8988T (cell line): Measurements from ENCODE around the gene WSB1.

ENCODE experiments used
- DNase-seq: peaks from one replicate; pipeline ENCODE4 v3.0.0; 2011

Gene WSB1

DNA sequence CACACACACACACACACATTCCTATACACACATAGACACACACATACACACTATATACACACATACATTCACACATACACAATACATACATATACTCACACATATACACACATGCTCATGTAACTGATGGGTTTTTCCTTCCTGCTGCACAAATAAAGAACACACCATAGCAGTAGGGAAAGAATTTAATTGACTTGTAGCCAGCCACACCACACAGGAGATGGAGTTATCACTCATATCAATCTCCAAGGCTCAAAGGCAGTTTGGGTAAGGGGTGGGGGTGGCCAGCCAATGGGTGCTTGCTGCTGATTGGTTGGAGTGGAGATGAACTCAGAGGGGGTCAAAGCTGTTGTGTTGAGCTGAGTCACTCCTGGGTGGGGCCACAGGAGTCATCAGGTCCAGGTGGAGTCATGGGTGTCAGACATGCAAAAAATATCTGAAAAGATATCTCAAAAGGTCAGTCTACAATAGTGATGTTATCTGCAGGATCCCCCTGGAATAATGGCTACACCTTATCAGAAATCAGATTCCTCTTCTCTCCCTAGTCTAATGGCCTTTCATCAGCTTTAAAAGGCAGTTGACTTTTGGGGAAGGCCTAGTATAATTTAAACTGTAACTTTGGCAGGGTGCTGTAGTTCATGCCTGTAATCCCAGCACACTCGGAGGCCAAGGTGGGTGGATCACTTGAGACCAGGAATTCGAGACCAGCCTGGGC is 46.1 kb downstream of the WSB1 start:
- DNase-seq = no peak

- DNase-seq = no peak
Measured at GRCh38 chr17:27340575-27340974, 46.7 kb downstream of the WSB1 start.

DNA sequence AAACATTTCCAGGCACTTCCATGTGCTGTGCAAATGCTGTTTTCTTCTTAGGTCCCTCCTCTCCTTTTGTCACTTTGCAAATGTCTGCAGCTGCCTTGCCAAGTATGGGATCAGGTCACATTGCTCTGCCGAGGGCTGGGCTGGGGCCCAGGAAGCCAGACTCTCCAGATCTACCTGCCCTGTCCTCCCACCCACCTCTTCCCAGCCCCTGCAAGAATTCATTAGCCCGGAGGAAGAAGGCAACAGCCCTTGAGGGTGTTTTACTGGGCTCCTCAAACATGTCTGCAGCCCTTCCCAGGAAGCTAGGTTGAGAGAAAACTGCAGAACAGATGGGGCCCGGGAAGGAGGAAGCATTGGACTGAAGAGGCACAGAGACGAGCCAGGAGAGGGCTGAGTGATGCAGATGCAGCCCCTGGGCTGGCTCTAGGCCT is 47.1 kb downstream of the WSB1 start:
- DNase-seq = no peak

DNA sequence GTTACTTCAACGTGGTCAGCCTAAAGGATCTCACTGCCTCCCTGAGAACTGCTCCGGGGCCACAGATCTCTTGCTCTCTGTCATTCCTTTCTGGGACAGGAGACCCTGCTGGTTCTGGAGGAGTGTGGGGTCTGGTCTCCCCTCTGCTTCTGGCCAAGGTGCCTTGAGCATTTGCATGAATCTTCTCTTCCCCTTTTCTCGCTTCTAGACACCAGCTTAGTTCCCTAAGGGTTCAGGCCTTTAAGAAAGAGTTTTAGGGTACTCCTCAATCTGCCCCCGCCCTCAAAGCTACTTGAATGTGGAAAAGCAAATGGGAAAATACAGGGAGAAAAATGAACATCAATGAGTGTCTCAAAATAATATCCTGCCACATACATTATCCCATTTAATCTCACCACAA is 48.1 kb downstream of the WSB1 start:
- DNase-seq = no peak

- DNase-seq = no peak
Measured at GRCh38 chr17:27343294-27343693, 49.4 kb downstream of the WSB1 start.

GRCh38 chr17:27343977-27344607 is 50.2 kb downstream of the WSB1 start:
- DNase-seq = no peak

- DNase-seq = no peak
Measured at GRCh38 chr17:27345141-27345904, 51.4 kb downstream of the WSB1 start.

GRCh38 chr17:27346228-27346899 is 52.5 kb downstream of the WSB1 start:
- no peak for DNase-seq

DNA sequence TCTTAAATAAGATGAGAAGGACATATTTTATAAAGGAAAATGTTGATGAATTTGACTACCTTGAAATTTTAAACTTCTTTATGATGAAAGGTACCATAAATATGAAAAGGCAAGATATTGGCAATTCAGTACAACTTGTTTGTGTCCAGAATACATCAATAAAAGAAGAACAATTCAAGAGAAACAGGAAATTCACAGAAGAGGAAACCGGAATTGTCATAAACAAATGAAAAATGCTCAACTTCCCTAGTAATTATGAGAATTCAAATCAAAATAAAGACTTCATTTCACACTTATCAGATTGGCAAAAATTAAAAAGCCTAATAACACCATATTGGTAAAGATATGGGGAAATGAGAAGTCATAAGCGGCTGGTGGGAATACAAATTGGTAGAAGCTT is 54.3 kb downstream of the WSB1 start:
- DNase-seq = no peak

DNA sequence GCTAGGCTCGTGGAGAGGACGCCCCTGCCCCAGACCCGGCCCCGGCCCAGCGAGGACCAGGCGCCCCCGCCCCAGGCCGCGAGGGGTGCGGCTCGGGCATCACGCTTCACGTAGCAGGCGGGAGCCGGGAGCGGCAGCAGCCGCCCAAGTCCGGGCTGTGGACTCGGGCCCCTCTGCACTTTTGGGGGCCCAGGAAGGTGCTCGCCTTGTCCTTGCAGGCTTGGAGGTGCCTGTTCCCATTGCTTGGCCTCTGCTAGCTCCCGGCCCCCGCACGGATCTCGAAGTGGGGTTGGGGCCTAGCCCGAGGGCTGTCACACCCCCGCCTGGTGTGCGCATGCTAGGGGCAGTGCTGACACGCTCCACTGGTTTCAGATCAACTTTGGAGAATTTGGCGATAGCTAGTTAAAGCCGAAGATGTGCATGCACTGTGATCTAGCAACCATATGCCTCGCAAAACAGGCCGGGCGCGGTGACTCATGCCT is 55.7 kb downstream of the WSB1 start:
- DNase-seq = no peak

GRCh38 chr17:27351759-27352158 is 57.8 kb downstream of the WSB1 start:
- no peak for DNase-seq

GRCh38 chr17:27352448-27353032 is 58.6 kb downstream of the WSB1 start:
- no peak for DNase-seq

DNA sequence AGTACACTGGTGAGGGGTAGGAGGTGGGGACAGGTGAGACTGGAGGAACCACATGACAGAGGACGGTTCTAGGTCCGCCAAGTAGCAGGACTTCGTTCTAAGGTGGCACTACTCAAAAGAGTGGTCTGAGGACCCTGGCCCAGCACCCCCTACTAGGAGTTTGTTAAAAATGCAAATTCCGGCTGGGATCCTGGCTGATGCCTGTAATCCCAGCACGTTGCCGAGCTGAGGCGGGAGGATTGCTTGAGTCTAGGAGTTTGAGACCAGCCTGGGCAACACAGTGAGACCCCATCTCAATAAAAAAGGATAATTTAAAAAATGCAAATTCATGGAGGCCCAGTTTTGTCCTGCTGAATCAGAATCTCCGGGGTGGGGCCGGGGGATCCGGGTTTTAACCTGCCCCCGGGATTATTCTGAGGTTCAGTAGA is 59.1 kb downstream of the WSB1 start:
- DNase-seq = no peak

- DNase-seq = peak; percentile 99
Measured at GRCh38 chr17:27353461-27354050, 59.6 kb downstream of the WSB1 start.

DNA sequence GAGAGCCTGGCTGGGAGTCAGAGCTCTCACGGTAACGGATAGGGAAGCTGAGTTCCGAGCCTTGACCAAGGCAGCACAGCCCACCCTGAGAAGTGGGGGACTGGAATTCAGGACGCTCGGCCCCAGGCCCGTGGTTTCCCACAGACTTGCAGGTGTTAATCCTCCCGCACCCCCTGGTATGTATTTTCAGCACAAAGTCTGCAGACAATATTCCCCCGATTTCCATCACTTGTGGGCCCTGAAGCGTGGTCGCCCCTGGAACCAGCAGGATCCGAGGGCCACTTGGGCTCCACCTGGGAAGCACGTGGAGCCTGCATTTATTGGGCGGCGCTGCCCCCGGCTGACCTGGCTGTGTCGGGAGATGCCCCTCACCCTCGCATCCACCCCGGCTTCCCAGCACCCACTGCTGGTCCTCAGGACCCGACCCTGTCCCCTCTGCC is 60.2 kb downstream of the WSB1 start:
- no peak for DNase-seq

GRCh38 chr17:27354491-27355081 is 60.7 kb downstream of the WSB1 start:
- no peak for DNase-seq

DNA sequence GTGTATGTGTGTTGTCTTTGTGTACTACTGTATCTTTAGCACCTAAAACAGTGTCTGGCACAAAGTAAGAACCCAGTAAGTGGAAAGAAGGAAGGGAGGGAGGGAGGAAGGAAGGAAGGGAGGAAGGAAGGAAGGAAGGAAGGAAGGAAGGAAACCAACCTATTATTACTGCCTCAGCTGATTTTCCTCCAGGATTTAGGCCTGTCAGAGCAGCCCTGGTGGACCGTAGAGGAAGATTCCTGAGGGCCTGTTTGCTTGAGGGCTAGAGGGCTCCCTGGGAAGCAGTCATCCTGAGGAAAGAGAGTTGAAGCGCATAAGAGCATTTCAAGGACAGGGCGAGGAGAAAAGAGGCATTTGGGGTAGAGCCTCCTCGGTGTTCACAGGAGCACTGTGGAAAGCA is 61.5 kb downstream of the WSB1 start:
- DNase-seq = no peak

DNA sequence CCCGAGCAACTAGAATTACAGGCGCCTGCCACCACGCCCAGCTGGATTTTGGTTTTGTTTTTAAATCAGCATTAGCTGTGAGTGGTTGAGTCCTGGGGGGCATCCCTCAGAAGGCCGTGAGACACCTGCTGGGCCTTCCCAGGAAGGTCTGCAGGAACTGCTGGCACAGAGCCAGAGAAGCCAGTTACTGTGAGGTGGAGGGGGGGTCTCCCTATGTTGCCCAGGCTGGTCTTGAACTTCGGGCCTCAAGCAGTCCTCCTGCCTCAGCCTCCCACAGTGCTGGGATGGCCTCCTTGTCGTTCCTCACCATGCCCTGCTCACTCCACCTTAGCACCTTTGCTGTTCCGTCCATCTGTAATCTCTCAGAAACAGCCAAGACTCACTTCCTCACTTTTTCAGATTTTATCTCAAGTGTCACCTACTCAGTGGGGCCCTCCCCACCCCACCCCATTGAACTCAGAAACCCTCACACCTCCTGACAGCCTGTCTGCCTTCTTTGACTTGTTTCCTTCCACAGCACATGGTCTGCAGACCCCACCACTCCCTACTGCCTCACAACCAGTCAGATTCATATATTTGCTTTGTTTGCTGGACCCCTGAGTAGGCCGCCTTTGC is 62.3 kb downstream of the WSB1 start:
- DNase-seq = no peak

- no peak for DNase-seq
Measured at GRCh38 chr17:27357236-27357635, 63.3 kb downstream of the WSB1 start.

GRCh38 chr17:27360507-27360906 is 66.6 kb downstream of the WSB1 start:
- DNase-seq = no peak

DNA sequence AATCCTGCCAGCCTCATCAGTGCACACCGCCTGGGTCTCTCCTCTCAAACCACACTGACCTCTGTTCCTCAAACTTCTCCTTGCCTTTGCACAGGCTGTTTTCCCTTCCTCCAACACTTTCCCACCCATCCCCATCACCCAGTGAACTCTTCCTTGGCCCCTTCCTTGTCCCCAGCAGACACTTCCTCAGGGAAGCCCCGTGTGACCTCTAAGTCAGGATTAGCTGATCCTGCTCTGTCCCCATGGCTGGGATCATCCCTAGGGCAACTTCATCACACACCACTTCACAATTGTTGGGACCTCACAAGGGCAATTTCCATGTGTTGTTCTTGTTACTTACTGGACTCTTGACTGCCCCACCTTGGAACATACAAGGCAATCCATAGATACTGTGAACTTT is 67.8 kb downstream of the WSB1 start:
- DNase-seq = no peak

GRCh38 chr17:27362503-27362902 is 68.6 kb downstream of the WSB1 start:
- DNase-seq = no peak
